ENCODE data around the gene RAB39B.
"Not testable (repeated sequence)": the region's sequence is repeated elsewhere in the genome, so short reads cannot be mapped to it uniquely, and the experiment has no call there.

The RAB39B gene

GRCh38 chrX:155263854-155264628 lies at the start of gene RAB39B:
RAB39B (minus strand) TSS chrX:155264491; CDS start chrX:155264288, 203 bp downstream.
- DNase-seq (ENCODE audit: low read depth): peak; percentile 49

GRCh38 chrX:155313766-155314165 lies 49.5 kb upstream of the RAB39B start:
- no peak for DNase-seq (ENCODE audit: low read depth)

- DNase-seq (ENCODE audit: low read depth): no peak
These were observed 29.5 kb upstream of the RAB39B start for GRCh38 chrX:155293771-155294170.

- DNase-seq (ENCODE audit: low read depth): no peak
These were observed 15.6 kb upstream of the RAB39B start for GRCh38 chrX:155279873-155280272.

- DNase-seq (ENCODE audit: low read depth): no peak
These were observed 6.7 kb upstream of the RAB39B start for GRCh38 chrX:155270969-155271368.

- DNase-seq (ENCODE audit: low read depth): not testable (repeated sequence)
These were observed 3.7 kb upstream of the RAB39B start for GRCh38 chrX:155267995-155268394.

GRCh38 chrX:155266439-155266838 lies 2.1 kb upstream of the RAB39B start:
- DNase-seq (ENCODE audit: low read depth): no peak

- no peak for DNase-seq (ENCODE audit: low read depth)
These were observed 1.1 kb downstream of the RAB39B start for GRCh38 chrX:155262970-155263754.

- DNase-seq (ENCODE audit: low read depth): no peak
These were observed 4.5 kb downstream of the RAB39B start for GRCh38 chrX:155259752-155260151.

- DNase-seq (ENCODE audit: low read depth): no peak
These were observed 12.9 kb downstream of the RAB39B start for GRCh38 chrX:155251391-155251790.

- DNase-seq (ENCODE audit: low read depth): no peak
These were observed 16.8 kb downstream of the RAB39B start for GRCh38 chrX:155247497-155247896.

- DNase-seq (ENCODE audit: low read depth): no peak
These were observed 17.5 kb downstream of the RAB39B start for GRCh38 chrX:155246748-155247147.

- DNase-seq (ENCODE audit: low read depth): no peak
These were observed 22.0 kb downstream of the RAB39B start for GRCh38 chrX:155242300-155242699.

- no peak for DNase-seq (ENCODE audit: low read depth)
These were observed 26.6 kb downstream of the RAB39B start for GRCh38 chrX:155237719-155238118.

- no peak for DNase-seq (ENCODE audit: low read depth)
These were observed 28.4 kb downstream of the RAB39B start for GRCh38 chrX:155235891-155236290.

GRCh38 chrX:155231163-155231562 lies 33.1 kb downstream of the RAB39B start:
- DNase-seq (ENCODE audit: low read depth): no peak

- DNase-seq (ENCODE audit: low read depth): no peak
These were observed 38.5 kb downstream of the RAB39B start for GRCh38 chrX:155225774-155226173.

- not testable (repeated sequence) for DNase-seq (ENCODE audit: low read depth)
These were observed 40.5 kb downstream of the RAB39B start for GRCh38 chrX:155223746-155224145.

- no peak for DNase-seq (ENCODE audit: low read depth)
These were observed 42.9 kb downstream of the RAB39B start for GRCh38 chrX:155221351-155221750.

- DNase-seq (ENCODE audit: low read depth): no peak
These were observed 45.5 kb downstream of the RAB39B start for GRCh38 chrX:155218777-155219176.

GRCh38 chrX:155216940-155217440 lies 47.3 kb downstream of the RAB39B start:
- DNase-seq (ENCODE audit: low read depth): no peak

- DNase-seq (ENCODE audit: low read depth): peak; percentile 78
These were observed 47.9 kb downstream of the RAB39B start, which contains the start of gene VBP1 for GRCh38 chrX:155216179-155216939. VBP1 (plus strand) TSS chrX:155216460; CDS start chrX:155216483, 23 bp downstream.

Data from activated T-helper 1 cell treated with Interleukin-2 at 50 U/mL for 16 hours (primary cell).